Measurements from ENCODE around the gene KRTAP9-3.
"Not testable (repeated sequence)": the region's sequence is repeated elsewhere in the genome, so short reads cannot be mapped to it uniquely, and the experiment has no call there.

GRCh38 chr17:41189837-41190318 lies 42.4 kb upstream of the KRTAP9-3 start, which contains the start of gene KRTAP9-1:
- not testable (repeated sequence) for TF ChIP-seq MAX (IDR thresholded peaks at IDR 0.05; ENCODE audit: insufficient read depth, insufficient read length); CTCF (IDR thresholded peaks at IDR 0.05; ENCODE audit: extremely low read depth in 1 of 2, insufficient read depth in 1 of 2, low read depth in 1 of 2, low read length in 2 of 2); EZH2 (IDR thresholded peaks at IDR 0.05; ENCODE audit: borderline replicate concordance, low read depth, low read length, severe bottlenecking); JUN (IDR thresholded peaks at IDR 0.05; ENCODE audit: borderline replicate concordance, insufficient read depth, insufficient read length, low read depth); POLR2A (IDR thresholded peaks at IDR 0.05; ENCODE audit: low read depth, low read length); POLR2AphosphoS5 (IDR thresholded peaks at IDR 0.05; ENCODE audit: insufficient read depth, low read depth, low read length)
